Measurements from ENCODE around the gene TBC1D1.
A peak's percentile ranks its signal among the peaks of the same experiment; 100 is the strongest.

Gene TBC1D1

DNA sequence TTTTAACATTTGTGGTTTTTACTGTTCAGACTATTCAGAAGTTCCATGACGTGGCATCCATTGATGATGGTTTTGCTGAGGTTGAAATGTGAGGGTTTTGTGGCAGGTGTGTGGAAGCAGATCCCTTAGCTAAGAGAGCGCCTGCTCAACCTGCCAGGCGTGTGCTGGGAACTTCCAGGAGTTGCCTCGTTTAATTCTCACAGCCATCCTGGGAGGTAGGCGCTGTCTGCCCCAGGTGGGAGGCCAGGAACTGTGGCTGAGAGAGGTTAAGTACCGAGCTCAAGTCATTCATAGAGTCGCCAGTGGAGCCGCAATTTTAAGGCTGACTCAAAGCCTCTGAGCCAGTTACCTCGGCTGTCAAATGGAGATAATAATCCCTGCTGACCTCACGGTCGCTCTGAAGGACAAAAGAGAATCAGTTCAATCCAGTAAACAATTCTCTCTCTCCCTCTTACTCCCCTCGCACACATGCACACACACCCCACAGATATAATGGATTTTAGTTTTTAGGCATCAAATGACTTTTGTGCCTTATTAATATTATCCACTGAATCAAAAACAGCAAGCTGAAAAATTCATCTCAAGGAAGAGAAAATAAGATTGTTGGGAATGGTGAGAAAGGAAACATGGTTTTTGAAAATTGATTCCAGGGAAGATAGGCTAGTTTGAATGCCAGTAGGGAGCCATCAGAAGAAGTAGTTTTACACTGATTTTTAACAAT, 240.6 kb downstream of the TBC1D1 start:
- FAIRE-seq (no peak), DNase-seq (ENCODE audit: insufficient read length) (no peak)
- TF ChIP-seq POLR2A (IDR thresholded peaks at IDR 0.05; ENCODE audit: low read depth, low read length) (peak; percentile 23; the same call in 1 of the 2 replicates), TAF1 (IDR thresholded peaks at IDR 0.05; ENCODE audit: borderline replicate concordance, low read depth, low read length) (no peak), POLR2AphosphoS5 (IDR thresholded peaks at IDR 0.05; ENCODE audit: low read depth, low read length) (peak; percentile 60; the same call in 1 of the 2 replicates)

GRCh38 chr4:38132107-38132673, 241.3 kb downstream of the TBC1D1 start:
- FAIRE-seq (peak; percentile 100), DNase-seq (ENCODE audit: insufficient read length) (peak; percentile 27)
- peak; percentile 33; the same call in 1 of the 2 replicates for TF ChIP-seq TAF1 (IDR thresholded peaks at IDR 0.05; ENCODE audit: borderline replicate concordance, low read depth, low read length)
- TF ChIP-seq POLR2AphosphoS5 (IDR thresholded peaks at IDR 0.05; ENCODE audit: low read depth, low read length) = peak; percentile 70
- TF ChIP-seq POLR2A (IDR thresholded peaks at IDR 0.05; ENCODE audit: low read depth, low read length) = peak; percentile 62

DNA sequence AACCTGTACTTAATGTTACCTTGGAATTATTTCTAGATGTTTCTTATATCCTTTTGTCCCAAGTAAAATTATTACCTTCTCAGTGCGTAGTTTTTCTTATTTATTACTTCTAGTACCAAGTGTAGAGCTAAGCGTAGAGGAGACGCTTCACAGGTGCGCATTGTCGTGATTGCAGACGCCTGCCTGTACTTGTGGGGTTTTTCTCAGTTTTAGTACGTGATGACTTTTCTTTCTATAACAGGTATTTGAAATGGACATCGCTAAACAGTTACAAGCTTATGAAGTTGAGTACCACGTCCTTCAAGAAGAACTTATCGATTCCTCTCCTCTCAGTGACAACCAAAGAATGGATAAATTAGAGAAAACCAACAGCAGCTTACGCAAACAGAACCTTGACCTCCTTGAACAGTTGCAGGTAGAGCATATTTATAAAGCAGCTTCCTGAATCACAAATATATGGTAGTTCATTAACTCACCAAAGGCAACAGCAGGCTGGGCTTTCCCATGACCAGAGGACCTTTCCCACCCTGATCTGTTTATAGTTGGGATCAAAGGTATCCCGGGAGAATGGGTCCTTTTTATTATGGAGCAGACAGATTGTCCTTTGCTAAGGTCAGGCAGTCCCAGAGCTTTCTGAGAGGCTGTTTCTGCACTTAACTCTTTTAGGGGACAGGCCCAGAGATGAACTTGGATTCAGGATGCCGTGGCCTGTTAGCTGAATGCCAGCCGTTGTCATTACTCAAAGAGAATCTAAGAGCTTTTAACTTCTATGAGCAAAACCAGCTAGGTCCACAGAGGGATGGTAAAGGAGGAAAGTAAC, 242.2 kb downstream of the TBC1D1 start:
- TF ChIP-seq POLR2AphosphoS5 (IDR thresholded peaks at IDR 0.05; ENCODE audit: low read depth, low read length) (no peak), TAF1 (IDR thresholded peaks at IDR 0.05; ENCODE audit: borderline replicate concordance, low read depth, low read length) (no peak), POLR2A (IDR thresholded peaks at IDR 0.05; ENCODE audit: low read depth, low read length) (no peak)
- peak; percentile 62 for FAIRE-seq
- no peak for DNase-seq (ENCODE audit: insufficient read length)

- TF ChIP-seq TAF1 (IDR thresholded peaks at IDR 0.05; ENCODE audit: borderline replicate concordance, low read depth, low read length) (no peak), POLR2AphosphoS5 (IDR thresholded peaks at IDR 0.05; ENCODE audit: low read depth, low read length) (no peak), POLR2A (IDR thresholded peaks at IDR 0.05; ENCODE audit: low read depth, low read length) (no peak)
- DNase-seq (ENCODE audit: insufficient read length) (no peak), FAIRE-seq (no peak)
Measured at GRCh38 chr4:38133711-38134480, 243.0 kb downstream of the TBC1D1 start.

DNA sequence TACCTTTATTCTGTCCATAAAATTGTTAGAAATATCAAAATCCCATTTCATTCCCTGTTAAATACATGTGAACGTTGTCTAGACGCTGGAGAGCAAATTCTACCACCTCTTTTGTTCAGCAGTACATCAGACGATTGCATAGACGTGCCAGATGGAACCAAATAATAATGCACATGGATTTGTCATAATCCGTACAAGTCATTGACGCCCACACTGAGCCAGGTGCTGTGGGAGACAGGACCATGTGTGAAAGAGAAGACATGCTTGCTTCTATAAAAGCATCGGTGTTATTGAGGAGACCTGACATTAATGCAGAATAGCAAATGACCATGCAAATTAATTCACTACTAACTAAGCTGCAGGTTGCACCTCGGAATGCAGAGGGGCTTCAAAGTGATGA, 244.3 kb downstream of the TBC1D1 start:
- TF ChIP-seq POLR2A (IDR thresholded peaks at IDR 0.05; ENCODE audit: low read depth, low read length) (no peak), TAF1 (IDR thresholded peaks at IDR 0.05; ENCODE audit: borderline replicate concordance, low read depth, low read length) (no peak), POLR2AphosphoS5 (IDR thresholded peaks at IDR 0.05; ENCODE audit: low read depth, low read length) (no peak)
- DNase-seq (ENCODE audit: insufficient read length) (no peak), FAIRE-seq (no peak)

DNA sequence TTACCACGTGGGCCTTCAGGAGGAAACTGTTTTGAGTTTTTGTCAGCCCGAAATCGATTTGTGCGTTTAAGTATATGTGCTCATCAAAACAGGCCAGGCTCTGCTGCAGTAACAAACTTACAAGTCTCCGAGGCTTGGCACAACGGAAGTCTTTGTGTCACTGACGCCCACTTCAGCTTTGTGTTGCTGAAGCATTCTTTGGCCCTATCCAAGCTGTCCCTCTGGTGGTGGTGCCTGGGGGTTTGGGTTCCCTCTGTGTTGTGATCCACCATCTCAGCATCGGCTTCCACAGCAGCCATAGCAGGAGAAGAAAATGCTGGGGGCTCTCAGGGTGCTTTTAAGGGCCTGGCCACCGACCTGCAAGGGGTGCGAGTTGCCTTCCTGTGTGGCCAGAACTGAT, 245.7 kb downstream of the TBC1D1 start:
- no peak for FAIRE-seq
- no peak for DNase-seq (ENCODE audit: insufficient read length)
- TF ChIP-seq POLR2AphosphoS5 (IDR thresholded peaks at IDR 0.05; ENCODE audit: low read depth, low read length) (no peak), TAF1 (IDR thresholded peaks at IDR 0.05; ENCODE audit: borderline replicate concordance, low read depth, low read length) (no peak), POLR2A (IDR thresholded peaks at IDR 0.05; ENCODE audit: low read depth, low read length) (no peak)

- DNase-seq (ENCODE audit: insufficient read length) = no peak
- FAIRE-seq = no peak
- TF ChIP-seq POLR2AphosphoS5 (IDR thresholded peaks at IDR 0.05; ENCODE audit: low read depth, low read length) (no peak), TAF1 (IDR thresholded peaks at IDR 0.05; ENCODE audit: borderline replicate concordance, low read depth, low read length) (no peak), POLR2A (IDR thresholded peaks at IDR 0.05; ENCODE audit: low read depth, low read length) (no peak)
Measured at GRCh38 chr4:38137080-38137479, 246.2 kb downstream of the TBC1D1 start.

DNA sequence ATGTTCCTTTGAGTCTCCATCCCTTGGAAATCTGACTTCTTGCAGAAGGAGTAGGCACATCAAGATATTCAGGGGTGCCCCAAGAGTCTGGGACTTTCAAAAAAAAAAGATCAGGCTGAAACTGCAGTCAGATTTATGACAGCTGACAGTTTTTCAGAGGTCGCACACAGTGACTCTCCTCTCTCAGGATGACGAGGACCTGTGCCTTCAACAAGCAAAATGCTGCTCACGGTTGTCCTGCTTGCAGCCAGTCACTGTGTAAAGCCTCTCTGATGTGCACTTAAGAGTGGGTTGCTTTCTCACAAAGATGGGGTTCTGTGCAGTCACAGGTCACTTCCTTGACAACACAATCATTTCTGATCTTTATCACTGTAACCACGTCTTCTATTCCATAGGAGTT, 247.5 kb downstream of the TBC1D1 start:
- no peak for DNase-seq (ENCODE audit: insufficient read length)

DNA sequence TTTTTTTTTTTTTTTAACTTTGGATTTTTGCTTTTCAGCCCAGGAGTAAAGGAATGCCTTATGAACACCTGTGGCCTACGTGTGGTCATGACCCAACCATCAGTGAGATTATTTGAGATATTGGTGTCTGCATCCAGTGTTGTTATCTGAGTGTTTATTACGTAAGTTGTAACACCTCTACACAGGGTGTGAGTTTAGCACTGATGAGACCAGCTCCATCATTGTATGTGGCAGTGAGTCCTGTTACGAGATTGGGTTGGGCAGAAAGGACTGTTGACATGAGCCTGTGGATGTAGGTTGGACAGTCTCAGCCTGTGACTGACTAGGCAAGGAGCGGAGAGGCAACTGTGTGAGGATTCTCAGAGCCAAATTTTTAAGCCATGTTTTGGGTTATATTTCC, 248.3 kb downstream of the TBC1D1 start:
- FAIRE-seq = no peak
- no peak for TF ChIP-seq TAF1 (IDR thresholded peaks at IDR 0.05; ENCODE audit: borderline replicate concordance, low read depth, low read length)
- no peak for TF ChIP-seq POLR2A (IDR thresholded peaks at IDR 0.05; ENCODE audit: low read depth, low read length)
- no peak for TF ChIP-seq POLR2AphosphoS5 (IDR thresholded peaks at IDR 0.05; ENCODE audit: low read depth, low read length)
- DNase-seq (ENCODE audit: insufficient read length) = no peak

More for the DNA sequence above, 247.5 kb downstream of the TBC1D1 start:
- no peak for TF ChIP-seq POLR2AphosphoS5 (IDR thresholded peaks at IDR 0.05; ENCODE audit: low read depth, low read length)
- TF ChIP-seq TAF1 (IDR thresholded peaks at IDR 0.05; ENCODE audit: borderline replicate concordance, low read depth, low read length) = no peak
- TF ChIP-seq POLR2A (IDR thresholded peaks at IDR 0.05; ENCODE audit: low read depth, low read length) = no peak
- FAIRE-seq = no peak

DNA sequence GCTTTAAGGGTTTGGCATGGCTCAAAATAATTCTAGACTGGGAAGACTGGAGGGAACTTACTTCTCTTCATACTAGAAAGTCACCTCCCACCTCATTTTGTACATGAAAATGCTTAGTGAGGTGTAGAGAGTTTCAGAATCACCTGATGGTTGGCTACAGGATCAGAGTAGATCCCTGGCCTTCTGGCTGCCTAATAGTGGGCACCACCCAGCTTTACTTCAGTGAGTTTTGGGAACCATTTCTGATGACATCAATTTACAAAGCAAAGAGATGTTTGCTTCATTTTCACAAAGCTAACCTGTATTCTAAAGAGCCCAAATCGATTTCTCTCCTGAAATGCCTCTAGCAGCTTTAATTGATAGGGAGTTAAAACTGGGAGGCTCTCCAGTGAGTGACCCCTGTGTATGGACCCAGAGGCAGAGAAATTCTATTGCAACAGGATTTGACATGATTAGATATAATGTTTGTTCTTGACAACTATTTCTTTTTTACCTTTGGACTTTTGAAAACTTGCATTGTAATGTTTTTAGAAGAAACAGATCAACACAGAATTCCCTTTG, 249.8 kb downstream of the TBC1D1 start:
- DNase-seq (ENCODE audit: insufficient read length) (no peak), FAIRE-seq (no peak)
- TF ChIP-seq POLR2A (IDR thresholded peaks at IDR 0.05; ENCODE audit: low read depth, low read length) (no peak), POLR2AphosphoS5 (IDR thresholded peaks at IDR 0.05; ENCODE audit: low read depth, low read length) (no peak), TAF1 (IDR thresholded peaks at IDR 0.05; ENCODE audit: borderline replicate concordance, low read depth, low read length) (no peak)
